GM12873 (cell line): ENCODE data around the gene BRCA2.

Experiments used
- TF ChIP-seq, protein P1 (sequence below): IDR thresholded peaks from 2 replicates; pipeline ENCODE4 v1.5.1; 2012; ENCODE audit warnings: low read depth, mild to moderate bottlenecking, moderate library complexity, low read length, control low read depth; ENCODE audit not compliant: insufficient read depth; ENCODE audit errors: missing control alignments

BRCA2 gene

DNA sequence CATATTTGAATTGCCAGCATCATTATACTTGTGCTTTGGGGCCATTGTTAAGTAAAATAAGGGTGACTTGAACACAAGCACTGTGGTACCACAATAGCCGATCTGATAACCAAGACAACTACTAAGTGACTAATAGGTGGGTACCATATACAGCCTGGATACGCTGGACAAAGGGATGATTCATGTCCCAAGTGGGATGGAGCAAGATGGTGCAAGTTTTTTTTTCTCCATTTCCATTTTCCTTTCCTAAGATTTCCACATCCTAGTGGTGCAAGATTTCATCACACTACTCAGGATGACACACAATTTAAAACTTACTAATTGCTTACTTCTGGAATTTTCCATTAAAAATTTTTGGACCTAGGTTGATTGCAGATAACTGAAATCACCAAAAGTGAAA lies 15.1 kb downstream of the BRCA2 start:
- TF ChIP-seq, protein P1, sequence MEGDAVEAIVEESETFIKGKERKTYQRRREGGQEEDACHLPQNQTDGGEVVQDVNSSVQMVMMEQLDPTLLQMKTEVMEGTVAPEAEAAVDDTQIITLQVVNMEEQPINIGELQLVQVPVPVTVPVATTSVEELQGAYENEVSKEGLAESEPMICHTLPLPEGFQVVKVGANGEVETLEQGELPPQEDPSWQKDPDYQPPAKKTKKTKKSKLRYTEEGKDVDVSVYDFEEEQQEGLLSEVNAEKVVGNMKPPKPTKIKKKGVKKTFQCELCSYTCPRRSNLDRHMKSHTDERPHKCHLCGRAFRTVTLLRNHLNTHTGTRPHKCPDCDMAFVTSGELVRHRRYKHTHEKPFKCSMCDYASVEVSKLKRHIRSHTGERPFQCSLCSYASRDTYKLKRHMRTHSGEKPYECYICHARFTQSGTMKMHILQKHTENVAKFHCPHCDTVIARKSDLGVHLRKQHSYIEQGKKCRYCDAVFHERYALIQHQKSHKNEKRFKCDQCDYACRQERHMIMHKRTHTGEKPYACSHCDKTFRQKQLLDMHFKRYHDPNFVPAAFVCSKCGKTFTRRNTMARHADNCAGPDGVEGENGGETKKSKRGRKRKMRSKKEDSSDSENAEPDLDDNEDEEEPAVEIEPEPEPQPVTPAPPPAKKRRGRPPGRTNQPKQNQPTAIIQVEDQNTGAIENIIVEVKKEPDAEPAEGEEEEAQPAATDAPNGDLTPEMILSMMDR, result no peak

DNA sequence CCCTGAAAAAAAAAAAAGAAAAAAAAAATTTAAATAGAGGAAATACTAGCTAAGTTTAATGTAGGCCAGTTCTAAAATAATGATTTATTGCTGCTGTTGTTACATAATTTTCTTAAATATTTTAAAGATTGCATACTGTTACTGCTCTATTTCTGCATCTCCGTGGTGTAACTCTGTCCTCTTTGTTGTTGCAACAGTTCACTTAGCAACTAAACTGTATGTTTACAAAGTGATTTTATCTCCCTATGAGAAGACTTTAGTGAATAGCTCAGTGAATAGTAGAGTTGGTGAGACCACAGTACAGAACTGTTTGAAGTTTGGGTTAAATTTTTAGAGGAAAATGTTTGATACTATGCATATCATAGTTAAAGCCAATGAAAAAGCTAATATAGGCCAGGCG lies 19.4 kb downstream of the BRCA2 start:
- TF ChIP-seq, protein P1, result no peak

DNA sequence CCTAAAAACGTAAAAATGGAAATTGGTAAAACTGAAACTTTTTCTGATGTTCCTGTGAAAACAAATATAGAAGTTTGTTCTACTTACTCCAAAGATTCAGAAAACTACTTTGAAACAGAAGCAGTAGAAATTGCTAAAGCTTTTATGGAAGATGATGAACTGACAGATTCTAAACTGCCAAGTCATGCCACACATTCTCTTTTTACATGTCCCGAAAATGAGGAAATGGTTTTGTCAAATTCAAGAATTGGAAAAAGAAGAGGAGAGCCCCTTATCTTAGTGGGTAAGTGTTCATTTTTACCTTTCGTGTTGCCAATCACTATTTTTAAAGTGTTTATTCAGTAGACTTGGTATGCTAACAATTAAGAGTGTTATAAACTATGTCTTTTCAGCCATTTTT lies 25.6 kb downstream of the BRCA2 start:
- TF ChIP-seq, protein P1, result no peak

DNA sequence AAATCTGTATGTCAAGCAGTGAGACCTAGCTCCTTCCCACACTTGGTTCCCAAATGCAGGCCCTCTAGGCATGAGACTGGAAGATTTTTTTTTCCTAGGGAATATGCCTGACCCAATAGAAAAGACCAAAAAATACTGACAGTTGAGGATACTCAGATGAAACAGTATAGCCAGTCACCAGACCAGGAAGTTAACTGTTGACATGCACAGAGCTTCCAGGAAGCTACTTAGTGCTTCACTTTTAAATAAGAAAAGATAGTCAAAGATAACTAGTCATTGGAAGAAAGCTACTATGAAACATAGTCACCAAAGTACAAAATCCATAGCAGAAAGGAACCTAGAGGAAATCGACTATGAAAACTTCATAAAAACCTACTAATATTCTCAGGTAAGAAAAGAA lies 32.3 kb downstream of the BRCA2 start:
- TF ChIP-seq, protein P1, result no peak

DNA sequence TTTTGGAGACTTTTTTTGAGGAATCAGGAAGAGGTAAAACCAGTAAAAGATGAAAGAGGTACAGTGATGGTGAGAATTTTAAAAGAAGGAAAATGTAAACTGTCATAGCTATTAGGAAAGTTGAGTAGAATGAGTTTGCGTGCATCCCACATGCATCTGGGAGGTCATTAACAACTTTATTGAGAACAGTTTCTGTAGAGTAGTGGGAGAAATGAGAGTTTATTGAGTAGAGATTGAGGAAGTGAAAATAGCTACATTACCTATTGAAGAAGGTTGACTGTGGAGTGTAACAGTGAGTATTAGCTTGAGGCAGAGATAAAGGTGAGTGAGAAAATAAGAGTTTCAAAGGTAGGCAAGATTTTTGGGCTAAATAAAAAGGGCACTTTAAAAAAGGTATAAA lies 38.7 kb downstream of the BRCA2 start:
- TF ChIP-seq, protein P1, result no peak

DNA sequence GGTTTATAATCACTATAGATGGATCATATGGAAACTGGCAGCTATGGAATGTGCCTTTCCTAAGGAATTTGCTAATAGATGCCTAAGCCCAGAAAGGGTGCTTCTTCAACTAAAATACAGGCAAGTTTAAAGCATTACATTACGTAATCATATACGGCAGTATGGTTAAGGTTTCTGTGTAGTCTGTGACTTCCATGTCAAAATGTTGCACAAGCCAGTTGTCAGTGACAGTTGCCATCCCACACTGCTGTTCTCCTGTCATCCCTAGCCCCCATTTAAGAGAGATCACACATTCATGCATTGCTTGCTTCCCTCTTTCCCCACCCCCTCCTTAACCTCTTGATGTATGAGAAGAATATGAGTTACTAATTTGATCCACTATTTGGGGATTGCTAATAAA lies 47.3 kb downstream of the BRCA2 start:
- TF ChIP-seq, protein P1, result no peak

DNA sequence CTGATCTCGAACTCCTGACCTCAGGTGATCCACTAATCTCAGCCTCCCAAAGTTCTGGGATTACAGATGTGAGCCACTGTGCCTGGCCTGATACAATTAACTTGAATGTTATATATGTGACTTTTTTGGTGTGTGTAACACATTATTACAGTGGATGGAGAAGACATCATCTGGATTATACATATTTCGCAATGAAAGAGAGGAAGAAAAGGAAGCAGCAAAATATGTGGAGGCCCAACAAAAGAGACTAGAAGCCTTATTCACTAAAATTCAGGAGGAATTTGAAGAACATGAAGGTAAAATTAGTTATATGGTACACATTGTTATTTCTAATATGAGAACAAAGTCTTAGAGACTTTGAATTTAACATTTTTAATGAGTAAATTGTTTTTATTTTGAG lies 55.5 kb downstream of the BRCA2 start:
- TF ChIP-seq, protein P1, result no peak
